Stomach (tissue), 4 donors: ENCODE results near the gene POR.

Experiments
- CTCF ChIP-seq, 7 experiments: fragments of 450-650 bp in 4 of 7; fragments of 200-600 bp in 3 of 7; sonication (generic) in 3 of 7; IDR thresholded peaks; one replicate each; pipeline ENCODE4 v1.5.1; 2016 to 2019; ENCODE audit warnings: antibody characterized with exemption in 7 of 7, control low read depth in 2 of 7, mild to moderate bottlenecking in 1 of 7
- EP300 ChIP-seq: sonication (generic); formaldehyde crosslinking; IDR thresholded peaks from one replicate; pipeline ENCODE4 v1.6.1; 2017; ENCODE audit warnings: antibody characterized with exemption
- POLR2A ChIP-seq, 4 donors: fragments of 450-650 bp; IDR thresholded peaks; one replicate each; pipeline ENCODE4 v1.6.1; 2016; ENCODE audit warnings: antibody characterized with exemption in 4 of 4, control low read depth in 2 of 4, mild to moderate bottlenecking in 1 of 4, moderate library complexity in 1 of 4
- POLR2AphosphoS5 ChIP-seq, 3 donors: sonication (generic); formaldehyde crosslinking; IDR thresholded peaks; one replicate each; pipeline ENCODE4 v1.6.1; 2016; ENCODE audit warnings: antibody characterized with exemption in 3 of 3

GRCh38 chr7:75981453-75982305 lies 66.7 kb downstream of the POR start:
- no peak for TF ChIP-seq CTCF (IDR thresholded peaks at IDR 0.05)
- TF ChIP-seq POLR2AphosphoS5 (IDR thresholded peaks at IDR 0.05): no peak
- no peak for TF ChIP-seq EP300
- TF ChIP-seq POLR2A (IDR thresholded peaks at IDR 0.05): no peak
